Transverse colon (tissue), 4 donors: ENCODE measurements around the gene NID1.

Experiments
- EP300 ChIP-seq: sonication (generic); formaldehyde crosslinking; IDR thresholded peaks from one replicate; pipeline ENCODE4 v1.6.1; 2017; ENCODE audit warnings: antibody characterized with exemption, low read depth
- POLR2A ChIP-seq: fragments of 450-650 bp; IDR thresholded peaks from one replicate; pipeline ENCODE4 v1.6.1; 2016; ENCODE audit warnings: antibody characterized with exemption, mild to moderate bottlenecking, moderate library complexity
- POLR2AphosphoS5 ChIP-seq, 3 donors: sonication (generic); formaldehyde crosslinking; IDR thresholded peaks; one replicate each; pipeline ENCODE4 v1.6.1; 2016; ENCODE audit warnings: antibody characterized with exemption in 3 of 3
- TF ChIP-seq, protein P1 (sequence below), 5 experiments: fragments of 200-600 bp in 3 of 5; fragments of 450-650 bp in 2 of 5; sonication (generic) in 3 of 5; IDR thresholded peaks; 1 replicate in 2 of 5; 2 replicates in 3 of 5; pipeline ENCODE4 v1.5.1; 2016 to 2017; ENCODE audit warnings: antibody characterized with exemption in 5 of 5, inconsistent platforms in 3 of 5, mild to moderate bottlenecking in 2 of 5, moderate library complexity in 1 of 5

DNA sequence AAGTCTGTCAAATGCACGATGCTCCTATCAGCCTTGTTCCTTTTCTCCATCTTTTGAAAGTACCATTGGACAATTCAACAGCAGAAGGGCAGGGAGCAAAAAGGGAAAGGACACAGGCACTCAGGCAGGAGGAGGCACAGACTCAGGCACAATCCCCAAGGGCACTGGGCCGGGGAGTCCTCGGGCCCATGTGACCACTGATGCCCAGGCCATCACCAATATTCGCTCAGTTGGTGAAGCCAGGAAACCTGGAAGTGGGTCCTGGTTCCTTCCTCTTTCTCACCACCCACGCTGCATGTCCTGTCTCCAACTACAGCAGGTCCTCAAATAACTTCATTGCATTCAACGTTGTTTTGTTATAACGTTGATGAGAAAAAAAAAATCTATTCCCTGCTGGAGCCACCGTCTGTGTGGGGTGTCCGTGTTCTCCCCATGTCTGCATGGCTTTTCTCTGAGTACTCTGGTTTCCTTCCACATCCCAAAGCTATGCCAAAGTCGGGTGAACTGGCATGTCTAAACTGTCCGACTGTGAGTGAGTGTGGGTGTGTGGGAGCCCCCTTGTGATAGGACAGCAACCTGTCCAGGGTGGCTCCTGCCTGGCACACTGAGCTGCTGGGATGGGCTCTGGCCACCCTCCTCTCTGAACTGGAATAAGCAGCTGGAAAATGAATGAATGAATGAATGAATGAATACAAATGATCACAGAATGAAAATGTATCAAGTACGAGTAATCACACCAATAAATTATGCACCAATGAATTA, 12.5 kb downstream of the NID1 start:
- TF ChIP-seq, protein P1, sequence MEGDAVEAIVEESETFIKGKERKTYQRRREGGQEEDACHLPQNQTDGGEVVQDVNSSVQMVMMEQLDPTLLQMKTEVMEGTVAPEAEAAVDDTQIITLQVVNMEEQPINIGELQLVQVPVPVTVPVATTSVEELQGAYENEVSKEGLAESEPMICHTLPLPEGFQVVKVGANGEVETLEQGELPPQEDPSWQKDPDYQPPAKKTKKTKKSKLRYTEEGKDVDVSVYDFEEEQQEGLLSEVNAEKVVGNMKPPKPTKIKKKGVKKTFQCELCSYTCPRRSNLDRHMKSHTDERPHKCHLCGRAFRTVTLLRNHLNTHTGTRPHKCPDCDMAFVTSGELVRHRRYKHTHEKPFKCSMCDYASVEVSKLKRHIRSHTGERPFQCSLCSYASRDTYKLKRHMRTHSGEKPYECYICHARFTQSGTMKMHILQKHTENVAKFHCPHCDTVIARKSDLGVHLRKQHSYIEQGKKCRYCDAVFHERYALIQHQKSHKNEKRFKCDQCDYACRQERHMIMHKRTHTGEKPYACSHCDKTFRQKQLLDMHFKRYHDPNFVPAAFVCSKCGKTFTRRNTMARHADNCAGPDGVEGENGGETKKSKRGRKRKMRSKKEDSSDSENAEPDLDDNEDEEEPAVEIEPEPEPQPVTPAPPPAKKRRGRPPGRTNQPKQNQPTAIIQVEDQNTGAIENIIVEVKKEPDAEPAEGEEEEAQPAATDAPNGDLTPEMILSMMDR (IDR thresholded peaks at IDR 0.05), result no peak
- TF ChIP-seq EP300, result no peak
- no peak for TF ChIP-seq POLR2A
- TF ChIP-seq POLR2AphosphoS5 (IDR thresholded peaks at IDR 0.05), result no peak
